ELR (cell line): Measurements from ENCODE around the gene C19orf81.
A peak's percentile ranks its signal among the peaks of the same experiment; 100 is the strongest.

Source experiments
- DNase-seq: peaks from one replicate; pipeline ENCODE4 v3.0.0-alpha.2; 2015; ENCODE audit warnings: low read depth

The C19orf81 gene

GRCh38 chr19:50629801-50630200 lies 19.4 kb upstream of the C19orf81 start:
- no peak for DNase-seq

- DNase-seq = no peak
Observed at GRCh38 chr19:50632151-50632835, 17.0 kb upstream of the C19orf81 start.

GRCh38 chr19:50633359-50633758 lies 15.9 kb upstream of the C19orf81 start:
- DNase-seq = no peak

- no peak for DNase-seq
Observed at GRCh38 chr19:50633973-50634372, 15.3 kb upstream of the C19orf81 start.

GRCh38 chr19:50636317-50637085 lies 12.7 kb upstream of the C19orf81 start:
- DNase-seq = no peak

GRCh38 chr19:50638600-50638999 lies 10.6 kb upstream of the C19orf81 start:
- DNase-seq = no peak

GRCh38 chr19:50639121-50640112 lies 9.8 kb upstream of the C19orf81 start, which contains the start of gene SYT3:
SYT3 (minus strand) TSS chr19:50639881; CDS start chr19:50637411, 2,470 bp downstream.
- DNase-seq = peak; percentile 52

- DNase-seq = no peak
Observed at GRCh38 chr19:50640368-50640767, 8.9 kb upstream of the C19orf81 start.

GRCh38 chr19:50644315-50644915 lies 4.8 kb upstream of the C19orf81 start:
- DNase-seq = no peak

GRCh38 chr19:50645107-50645506 lies 4.1 kb upstream of the C19orf81 start:
- DNase-seq = no peak

- DNase-seq = peak; percentile 87
Observed at GRCh38 chr19:50646074-50646807, 3.0 kb upstream of the C19orf81 start.

GRCh38 chr19:50647879-50648615 lies 1.2 kb upstream of the C19orf81 start:
- no peak for DNase-seq

- DNase-seq = no peak
Observed at GRCh38 chr19:50648659-50649058, 586 bp upstream of the C19orf81 start.

- DNase-seq = no peak
Observed at GRCh38 chr19:50651174-50651573, 1.9 kb downstream of the C19orf81 start.

GRCh38 chr19:50652722-50653121 lies 3.5 kb downstream of the C19orf81 start:
- DNase-seq = no peak

GRCh38 chr19:50654882-50655281 lies 5.6 kb downstream of the C19orf81 start:
- DNase-seq = no peak

- no peak for DNase-seq
Observed at GRCh38 chr19:50657222-50657669, 8.0 kb downstream of the C19orf81 start.

- DNase-seq = peak; percentile 99
Observed at GRCh38 chr19:50657712-50658440, 8.6 kb downstream of the C19orf81 start.
